IMR-90 (cell line): ENCODE results near the gene HOXB7. TPM values are rescaled to one million over a fixed set of nuclear protein-coding genes. Genes with fewer than 3 reads are reported as not detected.

ENCODE experiments used
- ATAC-seq: fragments of 200-7000 bp; cut with Tn5 transposase; 2 replicates; pipeline ENCODE4 v1.9.1; 2020; ENCODE audit warnings: low read depth, mild to moderate bottlenecking, moderate library complexity
- BruUV-seq: library from RNA; stranded (reverse); fragments of 400-500 nt; replicated peaks from 2 replicates; lab custom pipeline; 2021; lab: Mats Ljungman, UMichigan
- CTCF ChIA-PET: fragments of 300-600 bp; formaldehyde crosslinking; extraction: SDS; loops from one replicate; lab custom pipeline; 2021; ENCODE audit warnings: antibody characterized with exemption; lab: Yijun Ruan, JAX
- POLR2A ChIA-PET: fragments of 300-600 bp; sonication (Branson Sonifier 250); formaldehyde crosslinking; loops from one replicate; lab custom pipeline; 2022; ENCODE audit warnings: antibody characterized with exemption; ENCODE audit not compliant: unreplicated experiment; lab: Charles Lee
- DNase-seq: peaks from one replicate; pipeline ENCODE4 v3.0.0; 2013
- H2AFZ ChIP-seq: replicated peaks from 2 replicates; pipeline ENCODE3; 2013; ENCODE audit warnings: low read length, mild to moderate bottlenecking; ENCODE audit not compliant: poor library complexity
- H2AK5ac ChIP-seq: 2 replicates; pipeline ENCODE4 v1.6.1; 2013; ENCODE audit warnings: low read depth, low read length, inconsistent platforms
- H2AK9ac ChIP-seq: replicated peaks from 2 replicates; pipeline ENCODE3; 2013; ENCODE audit warnings: mild to moderate bottlenecking, low read depth, low read length, moderate library complexity; ENCODE audit not compliant: poor library complexity
- H2BK120ac ChIP-seq: 2 replicates; pipeline ENCODE4 v1.6.1; 2013; ENCODE audit warnings: low read depth, low read length, inconsistent platforms
- H2BK15ac ChIP-seq: 3 replicates; pipeline ENCODE4 v1.6.1; 2013; ENCODE audit warnings: low read depth, low read length, inconsistent platforms
- H2BK20ac ChIP-seq: 2 replicates; pipeline ENCODE4 v1.6.1; 2013; ENCODE audit warnings: low read depth, mild to moderate bottlenecking, inconsistent platforms, low read length, moderate library complexity
- H2BK5ac ChIP-seq: 2 replicates; pipeline ENCODE4 v1.6.1; 2013; ENCODE audit warnings: mild to moderate bottlenecking, low read depth, low read length, inconsistent platforms; ENCODE audit not compliant: poor library complexity, severe bottlenecking
- H3K14ac ChIP-seq: replicated peaks from 2 replicates; pipeline ENCODE4 v1.6.1; 2013; ENCODE audit warnings: low read depth, low read length, inconsistent platforms
- H3K18ac ChIP-seq: 2 replicates; pipeline ENCODE4 v1.6.1; 2013; ENCODE audit warnings: low read depth, low read length, control low read depth
- H3K23ac ChIP-seq: 2 replicates; pipeline ENCODE4 v1.6.1; 2013; ENCODE audit warnings: low read depth, low read length, inconsistent platforms
- H3K27ac ChIP-seq: 2 replicates; pipeline ENCODE4 v1.5.1; 2013; ENCODE audit warnings: mild to moderate bottlenecking, control low read depth, low read length; ENCODE audit not compliant: insufficient read depth
- H3K27me3 ChIP-seq: 2 replicates; pipeline ENCODE4 v1.6.1; 2013; ENCODE audit warnings: low read length; ENCODE audit not compliant: control insufficient read depth, insufficient read depth
- H3K36me3 ChIP-seq: 2 replicates; pipeline ENCODE4 v1.6.1; 2013; ENCODE audit warnings: low read length, mixed read lengths; ENCODE audit not compliant: control insufficient read depth, insufficient read depth
- H3K4ac ChIP-seq: 2 replicates; pipeline ENCODE4 v1.6.1; 2013; ENCODE audit warnings: low read depth, low read length, inconsistent platforms
- H3K4me1 ChIP-seq: 2 replicates; pipeline ENCODE4 v1.6.1; 2013; ENCODE audit warnings: low read length, mixed read lengths; ENCODE audit not compliant: control insufficient read depth, insufficient read depth
- H3K4me2 ChIP-seq: 2 replicates; pipeline ENCODE4 v1.6.1; 2013; ENCODE audit warnings: low read depth, mild to moderate bottlenecking, control low read depth, low read length, moderate library complexity
- H3K4me3 ChIP-seq: 2 replicates; pipeline ENCODE4 v1.5.1; 2013; ENCODE audit warnings: low read depth, mild to moderate bottlenecking, control low read depth, low read length, moderate library complexity; ENCODE audit not compliant: insufficient read depth
- H3K56ac ChIP-seq: 2 replicates; pipeline ENCODE4 v1.6.1; 2013; ENCODE audit warnings: low read length, inconsistent platforms; ENCODE audit not compliant: insufficient read depth; ENCODE audit errors: extremely low read depth
- H3K79me1 ChIP-seq, 2 experiments: 2 replicates each; pipeline ENCODE4 v1.6.1; 2013; ENCODE audit warnings: low read length in 2 of 2, inconsistent platforms in 1 of 2, low read depth in 1 of 2
- H3K9ac ChIP-seq: 2 replicates; pipeline ENCODE4 v1.6.1; 2013; ENCODE audit warnings: low read depth, low read length, control low read depth
- H3K9me1 ChIP-seq: 2 replicates; pipeline ENCODE4 v1.6.1; 2013; ENCODE audit warnings: low read length, inconsistent platforms; ENCODE audit not compliant: insufficient read depth
- H3K9me3 ChIP-seq: 2 replicates; pipeline ENCODE4 v1.6.1; 2013; ENCODE audit warnings: low read length; ENCODE audit not compliant: control insufficient read depth, insufficient read depth
- H4K20me1 ChIP-seq: 2 replicates; pipeline ENCODE4 v1.6.1; 2013; ENCODE audit warnings: low read length, inconsistent platforms; ENCODE audit not compliant: insufficient read depth
- H4K5ac ChIP-seq: 2 replicates; pipeline ENCODE4 v1.6.1; 2013; ENCODE audit warnings: mild to moderate bottlenecking, low read depth, low read length, control low read depth
- H4K8ac ChIP-seq, 2 experiments: 2 replicates each; pipeline ENCODE4 v1.6.1; 2013; ENCODE audit warnings: low read depth in 2 of 2, low read length in 2 of 2, control low read depth in 1 of 2, inconsistent platforms in 1 of 2
- H4K91ac ChIP-seq: 2 replicates; pipeline ENCODE4 v1.6.1; 2013; ENCODE audit warnings: low read depth, low read length, inconsistent platforms; ENCODE audit not compliant: insufficient read depth
- BHLHE40 ChIP-seq: fragments of 150-350 bp; IDR thresholded peaks from 2 replicates; pipeline ENCODE4 v1.6.1; 2016; ENCODE audit warnings: mild to moderate bottlenecking, low read depth, low read length
- CEBPB ChIP-seq: IDR thresholded peaks from 2 replicates; pipeline ENCODE4 v1.6.1; 2012; ENCODE audit warnings: low read depth, low read length, improper control_type of control experiment
- ELK1 ChIP-seq: fragments of 150-350 bp; IDR thresholded peaks from 2 replicates; pipeline ENCODE4 v1.6.1; 2016; ENCODE audit warnings: low read depth, mild to moderate bottlenecking, low read length, moderate library complexity, borderline replicate concordance
- FOS ChIP-seq: fragments of 150-350 bp; IDR thresholded peaks from 2 replicates; pipeline ENCODE4 v1.6.1; 2016; ENCODE audit warnings: low read depth, low read length
- MAFK ChIP-seq: IDR thresholded peaks from 2 replicates; pipeline ENCODE4 v1.6.1; 2012; ENCODE audit warnings: low read depth, low read length, improper control_type of control experiment
- MAZ ChIP-seq: IDR thresholded peaks from 2 replicates; pipeline ENCODE4 v1.6.1; 2012; ENCODE audit warnings: low read depth, mild to moderate bottlenecking, low read length, improper control_type of control experiment, moderate library complexity, borderline replicate concordance
- POLR2A ChIP-seq: IDR thresholded peaks from 2 replicates; pipeline ENCODE4 v1.6.1; 2012; ENCODE audit warnings: mild to moderate bottlenecking, low read depth, low read length
- USF2 ChIP-seq: fragments of 150-350 bp; IDR thresholded peaks from 2 replicates; pipeline ENCODE4 v1.6.1; 2017; ENCODE audit warnings: mild to moderate bottlenecking, antibody characterized with exemption, low read length, low read depth
- WGBS, 2 experiments: methylation state at CpG; one replicate each; pipeline versions ENCODE4 v1.1.5 to v1.1.7; 2013; ENCODE audit warnings: missing lambda C conversion rate in 2 of 2; ENCODE audit not compliant: insufficient read length in 1 of 2; ENCODE audit errors: extremely low coverage in 2 of 2; 5-methylcytosine and 5-hydroxymethylcytosine counted together
- dilution Hi-C: fragments of 300-500 bp; cut with HindIII; formaldehyde crosslinking; loops from one replicate; pipeline ENCODE4 v1.14.3; 2018; ENCODE audit warnings: low sequenced_read_pairs; ENCODE audit not compliant: unreplicated experiment
- in situ Hi-C: fragments of 300-500 bp; cut with MboI; formaldehyde crosslinking; loops from 3 replicates; pipeline ENCODE4 v1.14.3; 2019; ENCODE audit warnings: low sequenced_read_pairs, inconsistent platforms, mixed read lengths
- intact Hi-C: fragments of 100-400 bp; cut with micrococcal nuclease; formaldehyde crosslinking; loops from 2 replicates; pipeline ENCODE4 v1.10.0; 2022
- polyA plus RNA-seq, 3 experiments: library from polyadenylated mRNA; depleted of rRNA; stranded (reverse); fragments of >200 nt; gene quantifications; 2 replicates each; pipeline ENCODE4 v1.2.3, GENCODE V29; 2012; ENCODE audit warnings: low replicate concordance in 1 of 3
- total RNA-seq: library from RNA; depleted of rRNA; stranded (reverse); fragments of >200 nt; gene quantifications from 2 replicates; pipeline ENCODE4 v1.2.3, GENCODE V29; 2012

Gene HOXB7
- total and polyA plus RNA-seq, 2 of the 4 experiments (the other 2 are of a cell fraction), result 1.8 to 6.7 TPM

DNA sequence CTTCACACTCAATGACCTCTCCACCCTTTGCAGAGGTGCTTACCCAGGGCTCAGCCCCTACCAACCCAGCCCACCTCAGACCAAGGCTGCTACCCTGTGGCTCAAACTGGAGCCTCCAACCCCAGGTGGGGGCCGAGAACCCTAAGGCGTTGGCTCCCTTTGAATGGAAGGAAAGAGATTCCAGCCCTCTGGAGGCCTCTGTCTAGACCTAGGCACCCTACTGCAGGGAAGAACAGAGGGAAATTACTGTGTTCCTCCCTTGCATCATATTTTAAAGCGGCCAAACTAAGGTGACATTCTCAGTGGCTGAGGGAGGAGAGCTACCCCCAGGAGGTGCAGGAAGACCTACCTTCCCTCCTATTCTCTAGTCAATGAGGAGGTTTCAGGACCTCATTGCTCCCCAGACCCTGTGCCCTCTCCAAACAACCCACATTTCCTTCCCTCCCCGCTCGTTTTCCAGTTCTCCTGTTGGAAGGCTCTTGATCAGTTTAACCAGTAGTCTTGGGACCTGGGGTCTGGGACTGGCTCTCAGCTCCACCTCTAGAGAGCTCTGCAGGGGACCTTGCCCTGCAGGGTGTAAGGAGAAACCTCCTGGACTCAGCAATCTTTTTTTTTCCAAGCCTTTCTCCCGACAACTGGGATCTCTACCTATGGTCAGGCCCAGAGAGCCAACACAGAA is 9.8 kb upstream of the HOXB7 start (continued):
- TF ChIP-seq USF2, result no peak

DNA sequence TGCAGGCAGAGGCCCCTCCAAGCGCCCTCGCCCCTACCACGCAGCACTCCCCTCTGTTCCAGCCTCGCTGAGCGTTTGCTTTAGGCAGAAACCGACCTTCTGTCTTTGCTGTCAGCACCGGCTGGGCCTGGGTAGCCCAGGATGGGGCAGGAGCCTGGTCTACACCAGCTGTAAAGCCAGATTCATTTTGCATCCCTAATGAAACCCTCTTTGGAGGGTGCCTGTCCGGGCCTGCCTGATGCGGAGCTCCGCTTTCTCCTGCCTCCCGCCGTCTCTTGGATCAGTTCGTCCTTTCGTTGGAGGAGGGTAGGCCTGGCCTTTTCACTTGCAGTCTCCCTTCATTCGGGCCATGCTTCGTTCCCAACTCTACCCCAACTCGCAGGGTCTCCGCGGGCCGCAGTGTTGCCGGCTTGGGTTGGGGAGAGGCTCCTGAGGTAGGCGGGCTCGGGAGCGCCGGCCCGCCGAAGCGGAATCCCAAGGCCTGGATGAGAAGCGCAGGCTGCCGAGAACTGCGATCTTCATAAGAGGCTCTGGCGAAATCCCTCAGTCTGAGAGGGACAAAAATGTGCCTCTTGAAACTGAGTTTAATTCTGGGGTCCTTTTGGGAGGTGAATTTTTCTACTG is 9.1 kb upstream of the HOXB7 start:
- Histone ChIP-seq H3K36me3 (no peaks in the 10 kb centered on the region), H3K4me1 (no peaks in the 10 kb centered on the region; the same call in 1 of the 2 replicates), H3K79me1 (no peaks in the 10 kb centered on the region), H3K23ac (no peak overlapping the region), H3K14ac (no peak overlapping the region), H3K4me3 (no peak overlapping the region), H4K5ac (no peak overlapping the region), H2AK5ac (no peak overlapping the region), H3K9me3 (peaks cover 11% of the 10 kb centered on the region), H3K4me2 (no peak overlapping the region), H3K56ac (no peak overlapping the region), H3K27ac (no peak overlapping the region), H3K27me3 (peaks cover 95% of the 10 kb centered on the region), H3K9ac (no peak overlapping the region), H2BK120ac (no peak overlapping the region), H2AFZ (no peak overlapping the region), H4K8ac (no peak overlapping the region), H3K4ac (no peak overlapping the region), H4K20me1 (peaks cover 9% of the 10 kb centered on the region; the same call in 1 of the 2 replicates), H2AK9ac (no peak overlapping the region), H4K91ac (no peak overlapping the region), H3K18ac (no peak overlapping the region), H2BK5ac (no peak overlapping the region), H3K9me1 (no peaks in the 10 kb centered on the region; the same call in 1 of the 2 replicates), H2BK15ac (no peak overlapping the region), H2BK20ac (no peak overlapping the region)
- dilution Hi-C loops (no loop called here), intact Hi-C loops (loop anchor here (2.0 kb wide), 3 partner anchors 357 to 485 kb away; no protein-coding TSS in a partner anchor), in situ Hi-C loops (loop anchor here (10.0 kb wide), 1 partner anchor 455 kb away; no protein-coding TSS in a partner anchor)
- ChIA-PET CTCF (no interaction called here), POLR2A (no interaction called here)
- ATAC-seq (no peak), DNase-seq (no peak)
- 50% methylated on average over 10 of the region's 32 CpGs; no CpG with 5 or more reads in 1 of the 2 experiments for WGBS, 2 experiments
- TF ChIP-seq MAFK, result no peak
- no peak for TF ChIP-seq MAZ
- TF ChIP-seq USF2, result no peak
- no peak for TF ChIP-seq FOS
- TF ChIP-seq ELK1, result no peak
- TF ChIP-seq BHLHE40, result no peak
- TF ChIP-seq POLR2A, result no peak
- no peak for TF ChIP-seq CEBPB
- BruUV-seq, result no TSS peak
